ELF-1 (cell line): ENCODE data around the gene ACP4.
"Not testable (repeated sequence)": the region's sequence is repeated elsewhere in the genome, so short reads cannot be mapped to it uniquely, and the experiment has no call there.

ENCODE experiments used
- DNase-seq: peaks from one replicate; pipeline ENCODE4 v3.0.0-alpha.2; 2016; ENCODE audit warnings: low read depth, low spot score

The ACP4 gene, protein sequence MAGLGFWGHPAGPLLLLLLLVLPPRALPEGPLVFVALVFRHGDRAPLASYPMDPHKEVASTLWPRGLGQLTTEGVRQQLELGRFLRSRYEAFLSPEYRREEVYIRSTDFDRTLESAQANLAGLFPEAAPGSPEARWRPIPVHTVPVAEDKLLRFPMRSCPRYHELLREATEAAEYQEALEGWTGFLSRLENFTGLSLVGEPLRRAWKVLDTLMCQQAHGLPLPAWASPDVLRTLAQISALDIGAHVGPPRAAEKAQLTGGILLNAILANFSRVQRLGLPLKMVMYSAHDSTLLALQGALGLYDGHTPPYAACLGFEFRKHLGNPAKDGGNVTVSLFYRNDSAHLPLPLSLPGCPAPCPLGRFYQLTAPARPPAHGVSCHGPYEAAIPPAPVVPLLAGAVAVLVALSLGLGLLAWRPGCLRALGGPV

DNA sequence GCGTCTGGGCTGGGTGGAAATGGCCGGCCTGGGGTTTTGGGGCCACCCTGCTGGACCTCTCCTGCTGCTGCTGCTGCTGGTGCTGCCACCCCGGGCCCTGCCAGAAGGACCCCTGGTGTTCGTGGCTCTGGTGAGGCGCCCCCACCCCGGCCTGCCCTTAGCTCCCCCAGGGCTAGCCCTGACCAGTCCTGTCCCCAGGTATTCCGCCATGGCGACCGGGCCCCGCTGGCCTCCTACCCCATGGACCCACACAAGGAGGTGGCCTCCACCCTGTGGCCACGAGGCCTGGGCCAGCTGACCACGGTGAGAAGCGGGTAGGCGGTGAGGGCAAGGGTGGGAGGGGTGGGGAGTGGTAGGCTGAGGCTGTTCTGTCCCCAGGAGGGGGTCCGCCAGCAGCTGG, at the start of gene ACP4:
TSS of gene ACP4 (plus strand) at position 20 of the 400 bp plus-strand sequence. CDS start at position 20, 0 bp downstream.
- no peak for DNase-seq

DNA sequence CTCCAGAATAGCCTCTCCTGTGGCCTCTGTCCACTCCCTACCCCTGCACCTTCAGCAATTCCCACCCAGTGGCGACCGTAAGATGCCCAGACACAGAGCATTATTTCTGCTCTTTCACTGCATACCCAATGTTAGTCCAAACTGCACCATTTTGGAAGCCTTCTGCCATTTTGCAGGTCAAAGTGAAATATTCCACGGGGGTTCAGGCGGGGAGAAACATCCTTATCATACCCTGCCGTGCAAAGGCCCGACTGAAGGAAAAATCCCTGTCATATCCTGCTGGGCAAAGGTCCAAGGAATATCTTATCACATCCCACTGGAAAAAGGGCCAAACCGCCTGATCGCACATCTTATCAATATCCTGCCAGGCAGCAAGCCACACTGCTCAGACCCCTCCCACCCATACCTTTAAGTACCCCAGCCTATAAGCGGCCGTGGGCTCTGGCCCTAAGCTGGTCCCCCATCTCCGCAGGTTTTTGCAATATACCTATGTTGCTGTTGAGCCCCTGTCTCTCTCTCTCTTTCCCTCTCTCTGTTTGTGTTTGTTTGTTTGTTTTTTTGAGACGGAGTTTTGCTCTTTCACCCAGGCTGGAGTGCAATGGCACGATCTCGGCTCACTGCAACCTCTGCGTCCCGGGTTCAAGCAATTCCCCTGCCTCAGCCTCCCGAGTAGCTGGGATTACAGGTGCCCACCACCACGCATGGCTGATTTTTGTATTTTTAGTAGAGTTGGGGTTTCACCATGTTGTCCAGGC, 48.9 kb upstream of the ACP4 start:
- no peak for DNase-seq

DNA sequence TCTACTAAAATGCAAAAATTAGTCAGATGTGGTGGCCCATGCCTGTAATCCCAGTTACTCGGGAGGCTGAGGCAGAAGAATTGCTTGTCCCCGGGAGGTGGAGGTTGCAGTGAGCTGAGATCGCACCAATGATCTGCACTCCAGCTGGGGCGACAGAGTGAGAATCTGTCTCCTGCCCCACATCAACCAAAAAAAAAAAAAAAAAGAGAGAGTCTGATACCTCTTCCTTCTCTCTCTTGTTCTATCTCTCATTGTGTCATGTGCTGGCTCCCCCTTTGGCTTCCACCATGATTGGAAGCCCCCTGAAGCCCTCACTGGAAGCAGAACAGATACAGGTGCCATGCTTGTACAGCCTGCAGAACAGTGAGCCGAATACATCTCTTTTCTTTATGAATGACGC, 46.7 kb upstream of the ACP4 start:
- DNase-seq, result no peak

DNA sequence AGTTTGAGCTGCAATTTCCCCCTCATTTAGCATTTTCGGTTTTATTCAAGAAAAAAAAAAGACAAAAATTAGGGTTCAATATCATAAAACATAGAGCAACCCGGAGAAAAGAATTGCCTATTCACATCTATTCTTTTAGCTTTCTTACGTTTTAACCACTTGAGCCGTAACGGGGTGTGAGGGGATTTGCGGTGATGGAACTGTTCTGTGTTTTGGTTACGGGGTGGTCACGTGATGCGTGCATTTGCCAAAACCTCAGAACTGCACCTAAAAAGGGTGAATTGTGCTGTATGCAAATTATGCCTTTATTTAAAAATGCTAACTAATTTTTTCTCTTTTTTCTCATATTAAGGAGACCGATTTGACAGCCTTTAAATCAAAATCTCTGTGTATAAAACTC, 45.0 kb upstream of the ACP4 start:
- DNase-seq, result no peak

DNA sequence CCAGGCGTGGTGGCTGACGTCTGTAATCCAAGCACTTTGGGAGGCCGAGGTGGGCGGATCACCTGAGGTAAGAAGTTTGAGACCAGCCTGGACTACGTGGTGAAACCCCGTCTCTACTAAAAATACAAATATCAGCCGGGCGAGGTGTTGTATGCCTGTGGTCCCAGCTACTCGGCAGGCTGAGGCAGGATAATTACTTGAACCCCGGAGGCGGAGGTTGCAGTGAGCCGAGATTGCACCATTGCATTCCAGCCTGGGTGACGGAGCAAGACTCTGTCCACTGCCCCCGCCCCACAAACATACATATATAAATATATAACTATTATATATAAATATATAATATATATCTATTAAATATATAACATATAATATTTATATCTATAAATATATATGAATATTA, 43.1 kb upstream of the ACP4 start:
- DNase-seq, result not testable (repeated sequence)

DNA sequence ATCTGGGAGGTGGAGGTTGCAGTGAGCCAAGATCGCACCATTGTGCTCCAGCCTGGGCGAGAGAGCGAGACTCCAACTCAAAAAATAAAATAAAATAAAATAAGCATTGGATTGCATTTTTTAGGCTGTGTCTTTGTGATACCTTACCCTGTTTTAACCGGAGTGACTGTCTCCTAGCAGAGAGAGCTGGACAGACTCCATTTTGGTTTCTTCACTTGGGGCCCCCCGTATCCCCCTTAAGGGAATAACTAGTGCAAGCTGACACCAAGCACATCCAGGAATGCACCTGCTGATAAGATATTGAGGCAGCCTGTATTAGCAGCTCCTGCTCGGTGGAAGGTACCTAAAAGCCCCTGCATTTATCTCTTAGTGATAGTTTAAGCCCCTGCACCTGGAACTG, 40.7 kb upstream of the ACP4 start:
- no peak for DNase-seq

DNA sequence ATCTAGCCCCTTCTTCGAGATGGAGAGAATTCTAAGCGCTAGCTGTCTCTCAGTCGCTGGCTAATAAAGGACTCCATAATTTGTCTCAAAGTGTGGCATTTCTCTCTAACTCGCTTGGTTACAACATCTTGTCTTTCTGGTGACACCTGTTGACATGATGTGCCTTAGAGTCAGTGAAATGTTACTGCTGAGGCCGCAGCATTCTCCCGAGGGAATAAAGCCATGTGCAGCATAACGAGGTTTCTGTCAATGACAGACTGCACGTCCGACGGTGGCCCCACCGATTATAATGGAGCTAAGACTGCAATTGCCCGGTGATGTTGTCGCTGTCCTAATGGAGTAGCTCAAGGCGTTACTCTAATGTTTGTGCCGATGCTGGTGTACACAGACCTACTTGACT, 40.2 kb upstream of the ACP4 start:
- DNase-seq, result no peak

DNA sequence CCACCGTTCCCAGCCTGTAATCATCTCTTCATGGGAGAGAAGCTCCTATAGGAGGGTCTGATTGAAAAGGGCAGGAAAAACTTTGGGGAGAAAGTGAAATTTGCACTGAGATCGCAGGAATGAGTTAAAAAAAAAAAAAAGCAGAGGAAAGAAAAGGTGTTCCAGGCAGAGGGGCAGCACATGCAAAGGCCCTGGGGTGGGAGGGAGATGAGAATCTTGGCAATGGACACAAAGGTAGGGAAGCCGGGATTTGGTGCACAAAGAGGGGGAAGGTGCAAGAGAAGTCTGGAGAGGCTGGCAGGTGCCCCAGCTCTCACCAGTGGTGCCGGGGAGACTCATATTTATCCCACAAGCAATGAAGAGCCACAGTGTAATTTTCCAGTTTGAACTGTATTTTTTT, 36.3 kb upstream of the ACP4 start:
- DNase-seq, result no peak

DNA sequence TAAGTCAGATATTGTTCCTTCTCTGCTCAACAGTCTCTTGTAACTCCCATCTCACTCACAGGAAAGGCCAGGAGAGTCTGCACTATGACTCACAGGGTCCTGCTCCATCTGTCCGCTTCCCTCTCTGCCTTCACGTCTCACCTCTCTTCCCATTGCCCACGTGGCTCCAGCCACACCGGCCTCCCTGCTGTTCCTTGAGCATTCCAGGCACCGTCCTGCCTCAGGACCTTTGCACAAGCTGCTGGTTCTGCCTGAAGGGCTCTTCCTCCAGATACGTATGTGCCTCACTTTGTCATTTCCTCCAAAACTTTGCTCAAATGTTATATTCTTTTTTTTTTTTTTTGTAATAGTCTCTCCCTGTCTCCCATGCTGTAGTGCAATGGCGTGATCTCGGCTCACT, 34.0 kb upstream of the ACP4 start:
- peak; percentile 23 for DNase-seq

DNA sequence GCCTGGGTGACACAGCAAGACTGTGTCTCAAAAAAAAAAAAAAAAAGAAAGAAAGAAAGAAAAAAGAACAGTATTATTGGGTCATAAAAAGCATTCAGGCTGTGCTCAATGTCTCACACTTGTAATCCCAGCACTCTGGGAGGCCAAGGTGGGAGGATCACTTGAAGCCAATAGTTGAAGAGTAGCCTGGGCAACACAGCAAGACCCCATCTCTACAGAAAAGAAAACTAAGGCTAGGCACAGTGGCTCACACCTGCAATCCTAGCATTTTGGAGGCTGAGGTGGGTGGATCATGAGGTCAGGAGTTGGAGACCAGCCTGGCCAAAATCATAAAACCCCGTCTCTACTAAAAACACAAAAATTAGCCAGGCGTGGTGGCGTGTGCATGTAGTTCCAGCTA, 32.6 kb upstream of the ACP4 start:
- not testable (repeated sequence) for DNase-seq

DNA sequence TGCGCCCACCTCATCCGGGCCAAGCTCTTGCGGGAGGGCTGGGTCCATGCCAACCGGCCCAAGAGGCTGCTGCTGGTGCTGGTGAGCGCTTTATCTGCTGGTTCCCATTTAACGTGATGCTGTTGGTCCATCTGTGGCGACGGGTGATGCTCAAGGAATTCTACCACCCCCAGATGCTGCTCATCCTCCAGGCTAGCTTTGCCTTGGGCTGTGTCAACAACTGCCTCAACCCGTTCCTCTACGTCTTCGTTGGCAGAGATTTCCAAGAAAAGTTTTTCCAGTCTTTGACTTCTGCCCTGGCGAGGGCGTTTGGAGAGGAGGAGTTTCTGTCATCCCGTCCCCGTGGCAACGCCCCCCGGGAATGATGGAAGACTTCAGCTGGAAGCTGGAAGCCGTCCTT, 31.1 kb upstream of the ACP4 start:
- DNase-seq, result not testable (repeated sequence)

DNA sequence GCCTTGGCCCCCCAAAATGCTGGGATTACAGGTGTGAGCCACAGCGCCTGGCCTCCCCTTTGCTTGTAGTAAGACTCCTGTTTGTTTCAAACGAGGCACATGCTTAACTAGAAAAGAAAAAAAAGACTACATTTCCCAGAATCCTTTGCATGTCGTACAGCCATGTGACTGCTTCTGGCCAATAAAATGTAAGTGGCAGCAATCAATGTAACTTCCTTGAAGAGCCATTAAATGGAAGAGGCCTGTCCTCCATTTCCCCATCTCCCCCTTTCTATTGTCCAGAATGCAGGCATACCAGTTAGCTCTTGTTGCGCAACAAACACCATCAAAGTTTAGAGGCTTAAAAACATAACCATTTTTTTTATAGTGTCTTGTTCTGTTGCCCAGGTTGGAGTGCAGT, 30.3 kb upstream of the ACP4 start:
- DNase-seq, result no peak

DNA sequence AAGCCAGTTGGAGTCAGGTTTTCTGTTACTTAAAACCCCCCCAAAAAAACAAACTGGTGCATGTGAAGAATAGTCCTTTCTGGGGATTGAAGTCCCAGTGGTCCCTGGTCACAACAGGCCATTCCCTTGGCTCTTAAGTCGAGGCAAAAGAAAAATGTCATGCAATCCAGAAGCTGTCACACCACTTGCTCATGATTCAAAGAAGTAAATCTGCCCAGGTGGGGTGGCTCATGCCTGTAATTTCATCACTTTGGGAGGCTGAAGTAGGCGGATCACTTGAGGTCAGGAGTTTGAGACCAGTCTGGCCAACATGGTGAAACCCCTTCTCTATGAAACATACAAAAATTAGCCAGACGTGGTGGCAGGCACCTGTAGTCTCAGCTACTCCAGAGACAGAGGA, 28.7 kb upstream of the ACP4 start:
- not testable (repeated sequence) for DNase-seq

DNA sequence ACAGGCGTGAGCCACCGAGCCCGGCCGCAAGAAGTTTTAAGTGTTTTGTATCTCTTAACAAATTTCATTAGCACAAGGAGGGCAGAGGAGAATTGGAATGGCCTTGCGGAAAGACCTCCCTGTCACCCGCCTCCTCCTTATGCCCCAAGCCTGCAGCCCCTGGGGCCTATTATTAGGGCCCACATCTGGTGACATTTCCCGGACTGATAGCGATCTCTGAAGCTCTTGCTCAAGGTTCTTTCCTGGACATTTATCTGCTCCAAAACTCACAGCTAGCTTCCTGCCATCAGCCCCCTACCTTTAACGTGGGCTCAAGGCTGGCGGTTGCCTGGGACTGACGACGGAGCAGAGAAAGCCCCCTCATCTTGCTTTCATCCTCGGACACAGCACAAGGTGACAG, 26.7 kb upstream of the ACP4 start:
- DNase-seq, result not testable (repeated sequence)

DNA sequence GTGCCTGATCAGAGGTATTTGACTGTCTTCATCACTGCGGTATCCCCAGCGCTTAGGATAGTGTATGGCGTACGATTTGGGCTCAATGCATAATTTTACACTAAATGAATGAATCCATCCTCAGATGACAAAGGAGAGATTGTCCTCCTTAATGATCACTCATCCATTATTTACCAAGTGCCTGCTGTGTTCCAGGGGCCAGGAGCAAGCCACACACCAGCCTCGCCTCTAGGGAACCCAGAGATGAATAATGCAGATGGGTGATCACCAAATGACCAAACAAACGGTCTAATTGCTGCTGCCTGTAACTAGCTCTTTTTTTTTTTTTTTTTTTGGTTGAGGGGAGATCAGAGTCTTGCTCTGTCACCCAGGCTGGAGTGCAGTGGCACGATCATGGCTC, 25.8 kb upstream of the ACP4 start:
- DNase-seq, result no peak

DNA sequence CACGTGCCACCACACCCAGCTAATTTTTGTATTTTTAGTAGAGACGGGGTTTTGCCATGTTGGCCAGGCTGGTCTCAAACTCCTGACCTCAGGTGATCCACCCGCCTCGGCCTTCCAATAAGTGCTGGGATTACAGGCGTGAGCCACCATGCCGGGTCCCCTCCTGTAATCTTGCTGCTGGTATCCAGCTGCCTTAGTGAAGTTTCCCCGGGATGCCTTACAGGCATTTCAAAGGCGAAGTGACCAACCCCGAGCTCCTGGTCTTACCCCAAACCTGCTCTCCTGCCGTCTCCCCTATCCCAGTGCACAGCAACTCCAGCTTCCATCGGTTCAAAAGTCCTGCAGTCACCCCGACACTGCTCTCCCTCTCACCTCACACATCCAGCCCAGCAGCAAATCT, 23.5 kb upstream of the ACP4 start:
- DNase-seq, result not testable (repeated sequence)

DNA sequence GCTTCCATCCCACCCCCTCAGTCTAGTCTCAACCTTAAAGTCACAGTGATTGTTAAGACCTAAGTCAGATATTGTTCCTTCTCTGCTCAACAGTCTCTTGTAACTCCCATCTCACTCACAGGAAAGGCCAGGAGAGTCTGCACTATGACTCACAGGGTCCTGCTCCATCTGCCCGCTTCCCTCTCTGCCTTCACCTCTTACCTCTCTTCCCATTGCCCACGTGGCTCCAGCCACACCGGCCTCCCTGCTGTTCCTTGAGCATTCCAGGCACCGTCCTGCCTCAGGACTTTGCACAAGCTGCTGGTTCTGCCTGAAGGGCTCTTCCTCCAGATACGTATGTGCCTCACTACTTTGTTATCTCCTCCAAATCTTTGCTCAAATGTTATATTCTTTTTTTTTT, 23.0 kb upstream of the ACP4 start:
- peak; percentile 82 for DNase-seq

DNA sequence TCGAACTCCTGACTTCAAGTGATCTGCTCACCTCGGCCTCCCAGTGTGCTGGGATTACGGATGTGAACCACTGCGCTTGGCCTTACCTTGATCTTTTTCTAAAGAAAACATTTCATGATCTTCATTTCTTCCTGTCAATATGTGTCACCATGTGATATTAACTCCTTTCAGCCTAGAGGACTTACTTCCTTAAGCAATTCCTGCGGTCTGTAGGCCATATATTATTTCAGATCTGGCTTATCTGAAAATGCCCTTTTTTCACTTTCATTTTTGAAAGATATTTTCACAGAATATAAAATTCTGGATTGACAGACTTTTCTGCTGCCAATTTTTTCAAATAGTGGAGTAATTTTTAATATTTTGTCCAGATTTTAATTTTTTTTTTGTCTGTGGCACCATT, 21.9 kb upstream of the ACP4 start:
- DNase-seq, result no peak

DNA sequence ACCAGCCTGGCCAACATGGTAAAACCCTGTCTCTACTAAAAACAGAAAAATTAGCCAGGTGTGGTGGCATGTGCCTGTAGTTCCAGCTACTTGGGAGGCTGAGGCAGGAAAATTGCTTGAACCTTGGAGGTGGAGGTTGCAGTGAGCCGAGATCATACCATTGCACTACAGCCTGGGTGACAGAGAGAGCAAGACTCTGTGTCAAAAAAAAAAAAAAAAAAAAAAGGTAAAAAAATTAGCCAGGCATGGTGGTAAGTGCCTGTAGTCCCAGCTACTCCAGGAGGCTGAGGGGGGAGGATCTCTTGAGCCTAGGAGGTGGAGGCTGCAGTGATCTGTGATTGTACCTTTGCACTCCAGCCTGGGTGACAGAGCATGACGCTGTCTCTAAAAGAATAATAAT, 20.1 kb upstream of the ACP4 start, which contains the start of gene GPR32:
TSS of gene GPR32 (plus strand) at position 301 of the 400 bp plus-strand sequence. CDS start 137 bp downstream, outside the sequence.
- DNase-seq, result not testable (repeated sequence)

DNA sequence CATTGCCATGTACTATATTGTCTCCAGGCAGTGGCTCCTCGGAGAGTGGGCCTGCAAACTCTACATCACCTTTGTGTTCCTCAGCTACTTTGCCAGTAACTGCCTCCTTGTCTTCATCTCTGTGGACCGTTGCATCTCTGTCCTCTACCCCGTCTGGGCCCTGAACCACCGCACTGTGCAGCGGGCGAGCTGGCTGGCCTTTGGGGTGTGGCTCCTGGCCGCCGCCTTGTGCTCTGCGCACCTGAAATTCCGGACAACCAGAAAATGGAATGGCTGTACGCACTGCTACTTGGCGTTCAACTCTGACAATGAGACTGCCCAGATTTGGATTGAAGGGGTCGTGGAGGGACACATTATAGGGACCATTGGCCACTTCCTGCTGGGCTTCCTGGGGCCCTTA, 19.3 kb upstream of the ACP4 start:
- DNase-seq, result no peak

DNA sequence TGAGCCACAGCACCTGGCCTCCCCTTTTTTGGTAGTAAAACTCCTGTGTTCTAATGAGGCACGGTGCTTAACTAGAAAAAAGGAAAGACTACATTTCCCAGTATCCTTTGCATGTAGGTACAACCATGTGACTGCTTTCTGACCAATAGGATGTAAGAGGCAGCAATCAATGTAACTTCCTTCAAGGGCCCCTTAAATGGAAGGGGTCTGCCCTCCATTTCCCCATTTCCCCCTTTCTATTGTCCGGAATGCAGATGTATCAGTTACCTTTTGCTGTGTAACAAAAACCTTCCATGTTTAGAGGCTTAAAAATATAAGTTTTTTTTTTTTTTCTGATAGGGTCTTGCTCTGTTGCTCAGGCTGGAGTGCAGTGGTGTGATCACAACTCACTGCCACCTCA, 17.7 kb upstream of the ACP4 start:
- no peak for DNase-seq

DNA sequence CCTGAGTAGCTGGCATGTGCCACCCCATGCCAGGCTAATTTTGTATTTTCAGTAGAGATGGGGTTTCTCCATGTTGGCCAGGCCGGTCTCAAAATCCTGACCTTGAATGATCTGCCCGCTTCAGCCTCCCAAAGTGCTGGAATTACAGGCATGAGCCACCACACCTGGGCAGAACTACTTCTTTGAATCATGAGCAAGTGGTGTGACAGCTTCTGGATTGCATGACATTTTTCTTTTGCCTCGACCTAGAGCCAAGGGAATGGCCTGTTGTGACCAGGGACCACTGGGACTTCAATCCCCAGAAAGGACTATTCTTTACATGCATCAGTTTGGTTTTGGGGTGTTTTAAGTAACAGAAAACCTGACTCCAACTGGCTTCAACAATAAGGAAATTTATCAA, 17.3 kb upstream of the ACP4 start:
- not testable (repeated sequence) for DNase-seq

DNA sequence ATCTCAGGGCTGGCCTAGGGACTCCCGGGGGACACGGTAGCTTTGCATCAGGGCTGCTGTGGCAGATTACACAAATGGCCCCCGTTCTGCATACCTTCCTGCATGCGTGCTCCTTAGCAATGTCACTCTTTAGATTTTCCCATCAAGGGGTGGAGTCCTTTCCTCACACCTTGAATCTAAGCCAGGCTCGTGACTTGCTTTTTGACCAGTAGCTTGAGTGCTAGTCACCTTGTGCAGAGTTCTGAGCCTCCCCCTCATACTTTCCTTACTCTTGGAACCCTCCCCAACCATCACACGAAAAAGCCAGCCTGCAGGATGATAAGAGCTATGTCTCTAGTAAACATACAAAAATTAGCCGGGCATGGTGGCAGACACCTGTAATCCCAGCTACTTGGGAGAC, 16.8 kb upstream of the ACP4 start:
- DNase-seq, result not testable (repeated sequence)
